ENCODE measurements around the gene TMEM225B. TPM values are rescaled to one million over a fixed set of nuclear protein-coding genes. Genes with fewer than 3 reads are reported as not detected.

Gene TMEM225B
- total and polyA plus RNA-seq, 12 donors: 0.52 to 4.9 (median 1.9) TPM

- TF ChIP-seq CTCF (IDR thresholded peaks at IDR 0.05) (no peak), POLR2A (IDR thresholded peaks at IDR 0.05) (no peak)
- no peak for DNase-seq
- Histone ChIP-seq H3K36me3 (replicated peaks in 1 of 2) (peaks cover 0 to 8% of the 10 kb centered on the region in 2 donors), H3K27ac (no peak overlapping the region), H3K4me3 (no peak overlapping the region), H3K9me3 (replicated peaks in 1 of 3) (no peaks in the 10 kb centered on the region), H3K27me3 (no peaks in the 10 kb centered on the region), H3K4me1 (replicated peaks in 1 of 2) (no peaks in the 10 kb centered on the region)
- intact Hi-C loops (cut with DNase I): no loop called here
- WGBS, 4 donors: 93 to 96% (median 94%) methylated on average over 19 to 23 of the region's 23 CpGs
Measured at GRCh38 chr7:99638731-99639130, 40.7 kb downstream of the TMEM225B start.

- Histone ChIP-seq H3K9me3 (replicated peaks in 1 of 3) (no peaks in the 10 kb centered on the region), H3K36me3 (replicated peaks in 1 of 2) (peaks cover 0 to 2% of the 10 kb centered on the region in 2 donors), H3K4me1 (replicated peaks in 1 of 2) (no peaks in the 10 kb centered on the region), H3K27ac (no peak overlapping the region), H3K27me3 (no peaks in the 10 kb centered on the region), H3K4me3 (no peak overlapping the region)
- DNase-seq: no peak
- intact Hi-C loops (cut with DNase I): no loop called here
- no peak for TF ChIP-seq POLR2A (IDR thresholded peaks at IDR 0.05)
- TF ChIP-seq CTCF (IDR thresholded peaks at IDR 0.05): no peak
Measured at GRCh38 chr7:99639267-99639666, 41.2 kb downstream of the TMEM225B start.

GRCh38 chr7:99642027-99642426, 44.0 kb downstream of the TMEM225B start:
- H3K27ac ChIP-seq: no peak overlapping the region
- WGBS, 4 donors: 88 to 97% (median 92%) methylated on average over 1 of the region's 1 CpG
- no peaks in the 10 kb centered on the region for H3K36me3 ChIP-seq (replicated peaks in 1 of 2)
- TF ChIP-seq CTCF (IDR thresholded peaks at IDR 0.05) (no peak), POLR2A (IDR thresholded peaks at IDR 0.05) (no peak)
- H3K4me1 ChIP-seq (replicated peaks in 1 of 2): no peaks in the 10 kb centered on the region
- no peak for DNase-seq
- H3K9me3 ChIP-seq (replicated peaks in 1 of 3): no peaks in the 10 kb centered on the region
- intact Hi-C loops (cut with DNase I): no loop called here
- H3K4me3 ChIP-seq: no peak overlapping the region
- H3K27me3 ChIP-seq: no peaks in the 10 kb centered on the region

- intact Hi-C loops (cut with DNase I): no loop called here
Measured at GRCh38 chr7:99643464-99643863, 45.4 kb downstream of the TMEM225B start.

More at GRCh38 chr7:99643464-99643863, 45.4 kb downstream of the TMEM225B start:
- DNase-seq: no peak
- H3K27ac ChIP-seq: no peak overlapping the region
- no peak overlapping the region for H3K4me3 ChIP-seq
- H3K36me3 ChIP-seq (replicated peaks in 1 of 2): no peaks in the 10 kb centered on the region
- H3K27me3 ChIP-seq: no peaks in the 10 kb centered on the region
- H3K4me1 ChIP-seq (replicated peaks in 1 of 2): no peaks in the 10 kb centered on the region
- no peak for TF ChIP-seq POLR2A (IDR thresholded peaks at IDR 0.05)
- TF ChIP-seq CTCF (IDR thresholded peaks at IDR 0.05): no peak
- no peaks in the 10 kb centered on the region for H3K9me3 ChIP-seq (replicated peaks in 1 of 3)
- WGBS, 4 donors: 84 to 96% (median 88%) methylated on average over 2 of the region's 2 CpGs; no CpG with 5 or more reads in 1 of the 4 donors
